Measurements from ENCODE around the gene FKBP3.
"Not testable (repeated sequence)": the region's sequence is repeated elsewhere in the genome, so short reads cannot be mapped to it uniquely, and the experiment has no call there.

Gene FKBP3

DNA sequence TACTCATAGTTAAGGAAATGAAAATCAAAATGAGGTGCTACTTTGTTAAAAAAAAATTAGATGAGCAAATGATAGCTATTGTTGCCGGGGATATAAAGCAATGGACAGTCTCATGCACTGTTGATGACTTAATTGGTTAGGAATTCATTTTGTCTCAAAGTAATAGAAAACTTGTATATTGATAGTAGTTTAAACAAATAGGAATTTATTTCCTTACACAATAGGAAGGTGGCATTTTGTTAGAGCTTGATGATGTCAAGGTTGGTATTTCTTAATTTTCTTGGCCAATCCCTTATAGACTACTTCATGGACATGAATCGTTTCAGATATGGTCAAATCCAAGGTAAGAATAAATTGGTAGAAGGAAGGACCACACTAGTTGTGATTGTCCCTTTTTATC is 42.6 kb downstream of the FKBP3 start:
- no peak for FAIRE-seq
- no peak for DNase-seq (ENCODE audit: insufficient read length, low spot score)
- TF ChIP-seq CTCF (IDR thresholded peaks at IDR 0.05; ENCODE audit: insufficient read depth, missing control alignments), result no peak

DNA sequence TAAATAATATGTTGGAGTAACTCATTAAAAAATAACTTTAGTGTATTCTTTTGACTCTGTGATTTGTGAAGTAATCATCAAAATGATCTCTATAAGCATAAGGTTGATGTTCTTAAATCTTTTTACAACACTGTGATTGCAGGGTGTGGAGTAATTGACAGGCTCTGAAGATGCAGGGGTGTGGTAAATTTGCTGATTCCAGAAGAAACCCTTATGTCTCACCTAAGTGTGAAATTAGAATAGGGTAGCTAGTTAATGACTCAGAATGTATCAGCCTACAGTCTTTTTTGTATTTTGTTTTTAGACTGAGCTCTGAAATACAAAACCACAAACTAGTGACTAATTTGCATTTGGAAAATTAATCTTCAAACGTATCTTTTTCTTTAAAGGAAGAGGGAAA is 44.5 kb downstream of the FKBP3 start:
- no peak for FAIRE-seq
- no peak for TF ChIP-seq CTCF (IDR thresholded peaks at IDR 0.05; ENCODE audit: insufficient read depth, missing control alignments)
- no peak for DNase-seq (ENCODE audit: insufficient read length, low spot score)

DNA sequence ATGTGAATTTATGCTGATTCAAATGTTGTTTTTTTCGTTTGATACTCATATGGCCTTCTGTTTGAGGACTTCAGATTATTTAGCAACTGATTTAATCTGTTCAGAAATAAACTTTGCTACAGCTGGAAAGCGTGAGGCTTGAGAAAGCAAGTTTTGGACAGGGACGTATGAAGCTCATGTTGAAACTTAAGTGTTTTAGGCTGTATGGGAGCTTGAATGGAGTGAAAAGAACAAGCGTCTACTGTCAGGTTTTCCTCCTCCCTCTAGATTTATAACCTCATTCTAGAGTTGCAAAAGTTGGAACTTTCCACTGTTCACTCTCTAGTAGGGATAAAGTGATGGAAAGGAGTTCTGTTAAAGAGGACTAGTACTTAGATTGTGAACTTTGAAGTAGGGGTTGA is 49.3 kb downstream of the FKBP3 start:
- DNase-seq (ENCODE audit: insufficient read length, low spot score), result no peak
- FAIRE-seq, result no peak
- TF ChIP-seq CTCF (IDR thresholded peaks at IDR 0.05; ENCODE audit: insufficient read depth, missing control alignments), result no peak

DNA sequence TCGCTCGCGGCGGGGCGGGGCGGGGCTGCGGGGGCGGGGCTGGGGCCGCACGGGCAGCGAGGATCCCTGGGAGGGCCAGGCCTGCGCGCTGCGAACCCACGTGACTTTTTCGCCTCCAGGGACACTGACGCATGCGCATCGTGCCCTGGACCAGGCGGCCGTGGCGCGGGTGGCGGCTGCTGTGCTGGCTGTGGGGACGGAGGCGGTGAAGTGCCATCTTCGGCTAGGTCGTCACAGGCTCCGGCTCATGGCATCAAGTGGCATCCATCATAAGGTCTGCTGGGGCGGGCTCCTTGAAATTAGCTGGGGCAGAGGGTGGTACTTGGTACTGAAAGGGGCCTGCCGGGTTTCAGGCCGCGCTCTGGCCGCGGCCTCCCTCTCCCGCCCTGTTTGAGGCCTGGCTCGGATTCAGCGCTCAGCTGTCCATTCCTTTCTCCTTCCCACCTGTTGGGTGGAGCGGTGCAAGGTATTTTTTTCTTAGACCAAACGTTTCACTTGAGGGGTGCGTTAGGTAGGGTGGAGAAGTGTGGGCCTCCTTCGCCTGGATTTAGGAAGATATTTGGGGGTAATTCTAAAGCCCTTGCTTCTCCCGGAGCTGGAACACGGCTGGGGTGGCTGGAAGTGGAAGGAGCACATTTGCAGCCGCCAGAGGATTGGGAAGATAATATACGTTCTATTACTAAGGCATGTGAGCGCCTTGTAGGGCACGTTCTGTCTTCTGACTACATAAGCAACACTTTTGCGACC is 50.1 kb downstream of the FKBP3 start, which contains the start of gene PRPF39:
Gene PRPF39 (plus strand): TSS at position 141 of the 747 bp plus-strand sequence. CDS start 11,124 bp downstream, outside the sequence.
- FAIRE-seq, result no peak
- DNase-seq (ENCODE audit: insufficient read length, low spot score), result peak; percentile 68
- TF ChIP-seq CTCF (IDR thresholded peaks at IDR 0.05; ENCODE audit: insufficient read depth, missing control alignments), result no peak

- no peak for TF ChIP-seq CTCF (IDR thresholded peaks at IDR 0.05; ENCODE audit: insufficient read depth, missing control alignments)
- no peak for FAIRE-seq
- DNase-seq (ENCODE audit: insufficient read length, low spot score), result no peak
Measured at GRCh38 chr14:45083617-45083975, 50.7 kb downstream of the FKBP3 start.

GRCh38 chr14:45082420-45082819 is 51.9 kb downstream of the FKBP3 start:
- FAIRE-seq (no peak), DNase-seq (ENCODE audit: insufficient read length, low spot score) (no peak)
- TF ChIP-seq CTCF (IDR thresholded peaks at IDR 0.05; ENCODE audit: insufficient read depth, missing control alignments), result no peak

DNA sequence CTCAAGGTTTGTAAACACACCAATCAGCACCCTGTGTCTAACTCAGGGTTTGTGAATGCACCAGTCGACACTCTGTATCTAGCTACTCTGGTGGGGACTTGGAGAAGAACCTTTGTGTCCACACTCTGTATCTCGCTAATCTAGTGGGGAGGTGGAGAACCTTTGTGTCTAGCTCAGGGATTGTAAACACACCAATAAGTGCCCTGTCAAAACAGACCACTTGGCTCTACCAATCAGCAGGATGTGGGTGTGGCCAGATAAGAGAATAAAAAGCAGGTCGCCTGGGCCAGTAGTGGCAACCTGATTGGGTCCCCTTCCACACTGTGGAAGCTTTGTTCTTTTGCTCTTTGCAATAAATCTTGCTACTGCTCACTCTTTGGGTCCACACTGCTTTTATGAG is 53.2 kb downstream of the FKBP3 start:
- not testable (repeated sequence) for FAIRE-seq; DNase-seq (ENCODE audit: insufficient read length, low spot score)

- FAIRE-seq; DNase-seq (ENCODE audit: insufficient read length, low spot score): not testable (repeated sequence)
Measured at GRCh38 chr14:45080416-45080968, 53.8 kb downstream of the FKBP3 start.
